CD4-positive, alpha-beta T cell treated with Interleukin-6 for 4 hours (primary cell): ENCODE measurements around the gene PDE4D.

ENCODE experiments used
- DNase-seq: peaks from one replicate; pipeline ENCODE4 v3.0.0-alpha.2; 2020; ENCODE audit warnings: mixed read lengths

Gene PDE4D

GRCh38 chr5:59893429-59894227, at the start of gene PDE4D:
Gene PDE4D, minus strand, starts transcription at chr5:59893726.
- DNase-seq, result no peak

- DNase-seq, result no peak
Measured at GRCh38 chr5:59937633-59938032, 44.1 kb upstream of the PDE4D start.

GRCh38 chr5:59923465-59923864, 29.9 kb upstream of the PDE4D start:
- DNase-seq, result no peak

GRCh38 chr5:59922220-59922619, 28.7 kb upstream of the PDE4D start:
- no peak for DNase-seq

GRCh38 chr5:59921816-59922215, 28.3 kb upstream of the PDE4D start:
- no peak for DNase-seq

- DNase-seq, result no peak
Measured at GRCh38 chr5:59919484-59919883, 26.0 kb upstream of the PDE4D start.

GRCh38 chr5:59917121-59917520, 23.6 kb upstream of the PDE4D start:
- no peak for DNase-seq

- DNase-seq, result no peak
Measured at GRCh38 chr5:59905188-59905587, 11.7 kb upstream of the PDE4D start.

- no peak for DNase-seq
Measured at GRCh38 chr5:59897075-59897474, 3.5 kb upstream of the PDE4D start.

- no peak for DNase-seq
Measured at GRCh38 chr5:59891962-59892643, 1.4 kb downstream of the PDE4D start.

- no peak for DNase-seq
Measured at GRCh38 chr5:59887274-59887673, 6.3 kb downstream of the PDE4D start.

GRCh38 chr5:59874675-59875074, 18.9 kb downstream of the PDE4D start:
- no peak for DNase-seq

GRCh38 chr5:59873113-59873512, 20.4 kb downstream of the PDE4D start:
- no peak for DNase-seq

GRCh38 chr5:59866661-59867060, 26.9 kb downstream of the PDE4D start:
- no peak for DNase-seq

GRCh38 chr5:59864718-59865117, 28.8 kb downstream of the PDE4D start:
- DNase-seq, result no peak

- no peak for DNase-seq
Measured at GRCh38 chr5:59863777-59864176, 29.7 kb downstream of the PDE4D start.

- no peak for DNase-seq
Measured at GRCh38 chr5:59856358-59856757, 37.2 kb downstream of the PDE4D start.

- no peak for DNase-seq
Measured at GRCh38 chr5:59850766-59851165, 42.8 kb downstream of the PDE4D start.

GRCh38 chr5:59847586-59847985, 45.9 kb downstream of the PDE4D start:
- DNase-seq, result no peak

GRCh38 chr5:59845730-59846129, 47.8 kb downstream of the PDE4D start:
- no peak for DNase-seq

- DNase-seq, result no peak
Measured at GRCh38 chr5:59843511-59844213, 49.9 kb downstream of the PDE4D start.

GRCh38 chr5:59842999-59843398, 50.5 kb downstream of the PDE4D start:
- no peak for DNase-seq

- DNase-seq, result no peak
Measured at GRCh38 chr5:59840200-59840601, 53.3 kb downstream of the PDE4D start.

- DNase-seq, result no peak
Measured at GRCh38 chr5:59838989-59839388, 54.5 kb downstream of the PDE4D start.
